GDM1 (cell line): Measurements from ENCODE around the gene KCNA2.

Experiments
- DNase-seq: peaks from one replicate; lab custom pipeline; 2025; lab: John Stamatoyannopoulos, UW

The KCNA2 gene

DNA sequence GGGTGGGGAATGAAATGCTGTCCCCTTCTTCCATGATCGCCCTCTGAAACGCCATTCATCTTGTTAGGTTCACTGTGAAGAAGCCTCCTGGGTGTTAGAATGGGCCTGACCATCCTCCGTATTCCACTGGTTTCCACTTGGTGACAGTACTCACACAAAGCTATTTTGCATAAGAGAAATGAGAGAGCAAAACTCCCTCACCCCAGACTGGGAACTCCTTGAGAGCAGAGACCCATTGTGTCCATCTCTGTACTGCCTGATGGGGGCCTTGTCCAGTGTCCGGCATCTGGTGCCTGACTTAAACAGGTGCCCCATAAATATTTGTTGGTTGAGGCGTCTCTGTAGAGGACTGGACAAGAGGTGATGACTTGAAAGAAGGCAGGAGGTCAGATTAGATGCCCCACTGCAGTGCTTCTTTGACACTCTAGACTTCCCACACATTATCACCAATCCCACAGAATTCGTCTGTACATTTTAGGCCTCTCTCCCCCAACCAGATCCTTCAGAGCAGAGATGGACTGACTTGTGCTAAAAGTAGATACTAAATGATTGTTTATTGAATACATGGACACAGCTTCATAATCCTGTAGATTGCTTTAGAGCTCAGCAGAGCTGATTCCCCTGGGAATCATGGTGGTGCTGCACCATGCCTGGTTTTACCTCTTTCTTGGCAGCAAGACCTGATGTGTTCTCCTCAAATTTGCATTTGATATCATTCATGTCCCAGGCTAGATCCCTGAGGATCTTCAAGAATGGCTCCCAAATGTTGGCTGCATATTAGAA, 22.4 kb upstream of the KCNA2 start:
- no peak for DNase-seq

DNA sequence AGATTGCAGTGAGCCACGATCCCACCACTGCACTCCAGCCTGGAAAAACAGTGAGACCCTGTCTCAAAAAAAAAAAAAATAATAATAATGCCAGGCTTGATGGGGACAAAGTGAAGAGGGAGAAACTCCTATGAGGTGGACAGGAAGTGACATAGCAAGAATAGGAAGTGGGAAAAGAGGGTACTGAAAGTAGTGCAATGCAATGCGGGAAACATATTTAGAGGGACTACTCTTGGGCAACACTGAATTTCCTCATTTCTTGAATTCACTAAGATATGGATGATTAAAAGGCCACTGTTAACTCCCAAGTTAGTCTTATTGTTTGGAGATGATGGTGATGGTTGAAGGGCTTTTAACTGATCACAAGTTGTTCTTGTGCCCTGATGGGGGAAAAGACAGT, 21.6 kb upstream of the KCNA2 start:
- DNase-seq = no peak

DNA sequence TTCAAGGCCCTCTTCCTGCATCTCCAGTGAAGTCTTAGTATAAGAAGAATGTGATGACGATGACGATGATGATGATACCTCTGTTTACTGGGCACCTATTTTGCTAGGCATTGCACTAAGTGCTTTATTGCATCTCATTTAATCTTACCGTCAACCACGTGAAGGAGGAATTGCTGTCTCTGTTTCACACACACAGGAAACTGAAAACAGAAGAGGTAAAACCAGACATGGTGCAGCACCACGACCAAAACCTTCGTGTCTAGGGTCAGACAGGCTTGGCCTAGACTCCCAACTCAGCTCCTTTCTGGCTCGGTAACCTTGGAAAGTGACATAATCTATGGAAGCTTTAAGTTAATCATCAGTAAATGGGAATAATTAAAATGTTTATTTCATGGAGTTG, 20.7 kb upstream of the KCNA2 start:
- no peak for DNase-seq

DNA sequence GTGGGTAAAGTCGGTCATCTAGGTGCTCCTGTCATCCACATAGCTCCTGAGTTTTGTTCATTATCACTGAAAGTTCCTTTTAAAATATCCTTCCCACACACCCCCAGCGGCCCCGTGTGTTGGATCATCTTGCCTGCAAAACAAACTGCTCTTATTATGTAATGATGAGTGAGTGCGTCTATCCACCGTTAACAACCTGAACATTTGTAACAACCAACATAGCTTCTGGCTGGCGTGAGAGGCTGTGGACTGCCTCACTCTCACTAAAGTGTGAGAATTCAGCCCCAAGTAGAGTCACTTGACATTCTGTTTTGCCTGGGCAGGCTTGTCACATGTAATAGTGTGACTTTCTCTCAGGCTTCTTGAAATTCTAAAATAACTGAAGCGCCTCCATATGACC, 14.5 kb upstream of the KCNA2 start:
- DNase-seq = no peak

DNA sequence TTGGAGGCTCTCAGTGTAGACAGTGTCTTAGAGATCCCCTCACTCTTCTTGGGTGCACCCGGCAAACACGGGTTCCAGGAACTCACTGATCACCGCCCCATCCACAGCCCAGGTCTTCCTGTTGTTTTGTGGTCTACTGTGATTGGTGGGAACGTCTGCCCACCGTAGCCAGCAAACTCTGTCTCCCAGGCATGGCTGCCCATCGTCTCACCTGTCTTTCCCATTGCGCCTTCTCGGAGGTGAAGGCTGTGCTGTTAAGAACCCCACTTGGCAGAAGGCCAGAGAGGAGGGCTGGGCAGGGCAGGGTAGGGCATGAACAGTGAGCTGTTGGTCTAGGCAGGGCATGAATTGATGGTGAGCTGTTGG, 14.1 kb upstream of the KCNA2 start:
- no peak for DNase-seq

DNA sequence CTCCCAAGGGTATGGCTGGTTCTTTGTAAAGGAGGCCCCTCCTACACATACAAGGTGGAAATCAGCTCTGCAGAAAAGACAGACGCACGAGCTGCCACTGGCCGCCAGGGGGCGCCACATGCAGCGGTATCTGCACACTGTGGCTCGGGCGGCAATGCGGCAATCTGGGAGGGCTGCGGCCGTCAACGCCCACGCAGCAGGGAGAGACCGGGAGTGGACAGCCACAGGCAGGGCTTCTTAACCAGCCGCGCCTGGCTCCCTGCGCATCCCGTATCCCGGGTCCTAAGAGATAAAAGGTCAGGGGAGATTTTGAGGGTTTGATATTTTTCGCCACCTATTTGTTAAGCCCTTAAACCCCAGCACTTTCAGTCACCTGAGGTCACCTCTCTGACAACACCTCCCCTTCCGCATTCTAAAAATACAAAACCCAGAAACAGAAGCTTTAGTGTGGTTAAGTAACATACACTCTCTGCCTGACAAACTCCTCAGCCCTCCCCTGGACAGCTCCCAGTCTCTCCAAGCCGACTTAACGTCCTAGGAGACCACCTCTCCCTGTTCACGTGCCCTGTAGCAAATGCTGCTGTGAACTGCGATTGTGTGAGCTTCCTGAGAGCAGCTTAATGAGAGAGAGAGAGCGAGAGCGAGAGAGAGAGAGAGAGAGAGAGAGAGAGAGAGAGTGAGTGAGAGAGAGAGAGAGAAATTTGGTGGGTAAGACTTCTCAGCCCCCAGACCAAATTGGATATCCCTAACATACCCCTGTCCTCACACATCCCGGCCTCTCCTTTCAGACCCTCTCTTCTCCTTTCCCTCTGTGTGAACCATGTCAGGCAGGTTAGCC, 13.5 kb upstream of the KCNA2 start:
- DNase-seq = peak; percentile 50

DNA sequence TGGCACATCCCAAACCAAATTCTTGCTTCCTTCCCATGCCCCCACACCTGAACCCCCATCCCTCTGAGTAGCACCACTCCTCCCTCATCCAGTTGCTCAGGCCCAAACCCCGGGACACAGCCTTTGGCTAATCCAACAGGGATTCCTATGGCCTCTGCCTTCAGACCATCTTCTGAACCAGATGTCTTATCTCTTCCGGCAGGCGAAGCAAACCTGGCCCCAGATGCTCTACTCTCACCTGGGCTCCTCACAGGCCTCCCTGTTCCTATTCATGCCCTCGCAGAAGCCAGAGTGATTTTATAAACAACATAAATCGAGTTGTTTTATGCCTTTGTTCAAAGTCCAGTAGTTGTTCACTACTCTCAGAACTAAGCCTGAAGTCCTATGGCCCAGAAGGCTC, 12.5 kb upstream of the KCNA2 start:
- DNase-seq = no peak

DNA sequence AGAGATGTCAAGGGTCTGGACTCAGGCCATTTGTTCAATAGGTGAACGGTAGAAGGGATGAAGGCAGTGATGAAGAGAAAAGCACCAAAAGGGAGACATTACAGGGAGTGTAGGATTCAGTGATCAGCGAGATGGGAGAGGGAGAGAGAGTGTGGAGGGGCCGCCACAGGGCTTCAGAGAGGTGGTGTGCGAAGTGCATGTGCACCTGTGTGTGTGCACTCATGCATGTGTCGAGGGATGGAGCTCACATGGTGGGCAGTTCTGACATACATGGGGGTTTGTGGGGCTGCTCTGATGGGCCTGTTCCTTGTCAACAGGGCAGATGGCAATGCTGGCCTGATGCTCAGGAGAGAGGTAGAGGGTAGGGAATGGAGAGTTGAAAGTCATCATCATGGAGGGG, 11.4 kb upstream of the KCNA2 start:
- DNase-seq = no peak

DNA sequence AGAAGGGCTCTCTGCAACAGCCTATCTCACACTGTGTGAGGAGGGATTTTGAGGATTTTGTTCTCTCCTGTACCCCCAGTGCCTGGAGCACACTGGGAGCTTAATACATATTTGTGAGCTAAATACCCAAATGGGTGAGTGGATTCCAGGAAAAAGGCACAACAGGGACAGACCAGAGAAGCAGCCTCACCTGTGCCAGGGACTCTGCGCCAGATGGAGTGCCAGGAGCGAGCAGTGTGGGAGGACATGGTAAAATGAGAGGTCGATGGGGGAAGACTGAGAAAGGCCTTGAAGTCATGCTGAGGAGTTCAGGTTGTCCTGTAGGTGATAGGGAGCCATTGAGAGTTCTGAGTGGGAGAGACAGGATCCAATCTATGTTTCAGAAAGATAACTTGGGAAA, 11.0 kb upstream of the KCNA2 start:
- DNase-seq = no peak

DNA sequence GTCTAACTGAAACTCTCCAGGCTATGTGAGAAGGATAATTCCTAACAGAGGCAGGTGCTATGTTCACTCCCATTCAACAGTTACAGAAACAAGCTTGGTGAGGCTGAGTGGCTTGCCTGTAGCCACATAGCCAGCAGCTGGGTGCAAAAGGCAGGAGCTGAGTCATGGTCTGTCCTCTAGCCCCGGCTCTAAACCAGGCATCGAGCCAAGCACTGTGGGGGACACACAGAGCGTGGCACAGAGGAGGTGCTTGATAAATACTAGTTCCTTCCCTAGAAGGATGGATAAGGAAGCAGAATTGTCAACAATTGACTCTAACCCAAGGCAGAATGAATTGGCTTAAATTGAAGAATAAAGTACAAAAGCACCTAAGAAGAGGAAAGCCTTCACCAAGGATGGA, 10.4 kb upstream of the KCNA2 start:
- DNase-seq = peak; percentile 56

DNA sequence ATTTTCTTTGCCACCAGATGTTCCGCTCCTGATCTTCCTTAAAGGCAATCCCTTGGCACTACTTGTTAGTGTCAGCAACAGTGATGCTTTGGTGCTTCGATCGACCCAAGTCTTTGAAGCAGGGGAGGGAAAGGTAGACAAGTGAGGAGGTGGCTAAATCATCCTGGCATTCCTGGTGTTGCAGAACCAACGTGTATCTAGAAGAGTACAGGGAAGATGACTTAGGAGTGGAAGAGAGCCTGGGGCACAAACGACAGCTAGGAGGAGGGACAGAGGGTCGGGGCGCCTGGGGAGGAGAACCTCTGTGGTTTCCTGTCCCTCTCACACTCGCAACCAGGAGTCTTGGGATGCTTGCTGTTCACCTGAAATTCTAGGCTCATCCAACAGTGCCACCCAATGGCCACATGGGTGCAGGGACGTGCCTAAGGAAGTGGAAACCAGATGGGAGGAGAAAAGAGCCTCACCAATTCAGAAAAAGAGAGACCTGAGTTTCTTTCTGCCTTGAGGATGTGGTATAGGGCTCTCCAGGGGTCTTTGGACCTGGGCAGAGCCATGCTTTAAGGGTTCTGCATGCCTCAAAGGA, 9.5 kb upstream of the KCNA2 start:
- peak; percentile 45 for DNase-seq

DNA sequence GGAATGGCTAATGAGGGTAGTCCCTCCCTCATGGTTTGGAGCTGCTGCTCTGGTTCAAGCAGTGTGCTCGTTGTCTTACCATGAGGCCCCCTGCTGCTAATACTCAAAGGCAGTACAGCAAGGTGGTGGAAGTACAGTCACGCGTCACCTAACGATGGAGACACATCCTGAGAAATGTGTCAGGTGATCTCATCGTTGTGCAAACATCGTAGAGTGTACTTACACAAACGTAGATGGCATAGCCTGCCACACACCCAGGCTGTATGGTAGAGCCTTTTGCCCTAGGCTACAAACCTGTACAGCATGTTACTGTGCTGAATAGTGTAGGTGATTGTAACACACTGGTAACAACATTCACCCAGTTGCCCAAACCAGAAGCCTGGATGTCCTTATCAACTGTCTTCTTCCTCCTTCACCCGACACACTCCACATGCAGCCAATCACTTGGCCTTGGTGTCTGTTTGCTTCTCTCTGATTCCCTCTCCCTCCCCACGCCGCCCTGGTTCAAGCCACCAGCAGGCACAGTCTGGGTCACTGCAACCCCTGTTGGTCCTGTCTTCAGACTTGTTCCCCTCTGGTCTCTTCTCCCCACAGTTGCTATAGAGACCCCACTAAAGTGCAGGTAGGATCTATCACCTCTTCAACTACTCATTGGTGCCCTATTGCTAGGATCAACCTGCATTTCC, 6.0 kb upstream of the KCNA2 start:
- DNase-seq = no peak

DNA sequence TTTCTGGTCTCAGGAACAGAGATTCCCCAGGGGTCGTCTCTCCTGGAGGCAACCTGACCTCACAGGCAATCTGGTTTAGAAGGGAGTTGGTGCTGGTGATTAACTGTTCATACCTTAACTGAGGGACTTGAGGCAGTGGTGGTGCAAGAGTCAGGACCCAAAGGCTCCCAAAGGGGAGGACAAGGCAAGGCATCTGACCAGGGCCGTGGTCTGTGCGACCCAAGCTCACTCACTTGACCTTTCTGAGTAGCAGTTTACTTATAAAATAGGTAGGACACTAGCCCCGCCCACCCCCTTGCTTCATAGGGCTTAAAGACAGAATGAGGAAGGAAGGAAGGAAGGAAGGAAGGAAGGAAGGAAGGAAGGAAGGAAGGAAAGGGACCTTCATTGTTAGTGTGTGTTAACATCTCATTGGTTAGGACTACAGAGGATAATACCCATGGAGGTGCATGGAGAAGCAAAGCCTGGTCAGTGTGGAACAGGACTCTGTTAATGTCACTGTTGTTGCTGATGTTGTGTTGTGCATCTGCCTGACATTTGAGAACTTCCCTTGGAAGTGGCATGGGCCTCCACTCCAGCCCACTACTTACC, 4.6 kb upstream of the KCNA2 start:
- DNase-seq = no peak

DNA sequence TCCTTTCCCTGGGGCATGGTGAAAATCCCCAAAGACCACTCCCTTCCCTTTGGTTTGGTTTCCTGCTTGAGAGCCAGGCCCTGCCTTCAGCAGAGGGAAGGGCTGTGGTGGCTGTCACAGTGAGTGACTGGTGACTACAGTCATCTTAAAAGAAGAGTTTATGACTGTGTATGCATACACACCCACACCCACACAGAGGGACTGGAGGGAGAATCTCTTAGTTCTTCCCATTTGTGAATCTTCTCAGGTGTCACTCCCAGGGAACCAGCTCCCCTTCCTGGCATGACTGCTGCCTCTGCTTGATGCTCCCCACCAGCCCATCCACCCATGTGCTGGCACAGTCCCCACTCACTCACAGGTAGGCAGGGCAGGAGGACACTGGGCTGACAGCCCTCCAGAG, 3.9 kb upstream of the KCNA2 start:
- DNase-seq = no peak

DNA sequence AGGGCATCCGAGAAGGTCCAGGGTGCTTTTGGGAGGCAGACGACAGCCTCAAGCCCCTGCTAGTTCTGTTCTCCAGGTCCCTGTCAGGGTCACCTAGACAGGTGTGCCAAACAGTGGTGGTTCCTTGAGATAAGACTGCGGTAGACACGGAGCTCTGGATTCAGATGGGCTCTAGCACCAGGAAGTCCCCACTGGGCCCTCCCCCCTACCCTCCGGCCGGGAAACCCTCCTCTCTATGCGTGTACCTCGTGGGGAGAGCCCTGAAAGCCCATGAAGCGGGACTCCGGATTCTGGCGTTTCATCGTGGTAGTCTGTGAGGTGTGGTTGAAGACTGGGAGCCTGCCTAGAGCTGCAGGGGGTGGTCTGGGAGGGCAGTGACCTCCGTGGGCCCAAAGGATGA, 2.1 kb upstream of the KCNA2 start:
- DNase-seq = no peak

DNA sequence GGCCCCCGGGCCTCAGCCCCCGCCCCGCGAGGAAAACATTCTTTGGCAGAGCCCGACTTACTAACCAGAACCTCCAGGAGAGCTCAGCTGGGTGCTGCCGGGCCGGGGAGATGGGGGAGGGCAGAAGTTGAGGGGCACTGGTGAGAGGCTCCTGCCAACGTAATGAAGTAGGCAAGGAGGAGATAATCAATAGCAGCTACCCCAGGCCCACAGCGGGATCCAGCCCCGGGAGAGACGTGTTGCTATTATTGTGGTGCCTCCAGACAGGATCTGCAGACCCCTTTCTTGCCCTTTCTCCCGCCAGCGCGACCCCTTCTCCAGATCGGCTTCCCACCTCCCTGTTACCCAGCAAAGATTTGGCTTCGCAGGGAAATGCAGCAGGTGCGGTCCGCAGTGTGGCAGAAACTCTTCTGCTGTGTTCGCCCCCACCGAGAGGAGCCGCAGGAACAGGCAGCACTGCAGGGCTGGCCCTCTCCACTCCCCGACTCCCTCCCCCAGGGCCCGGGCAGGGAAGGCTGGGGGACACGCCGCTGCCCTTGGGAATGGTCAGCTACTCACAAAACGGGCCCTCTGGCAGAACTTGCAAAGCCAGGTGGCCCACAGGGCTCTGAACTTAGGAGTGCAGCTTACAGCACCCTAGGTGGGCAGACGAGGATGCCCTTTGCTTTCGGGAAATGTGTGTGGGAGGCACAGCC, 1.5 kb upstream of the KCNA2 start:
- DNase-seq = no peak

DNA sequence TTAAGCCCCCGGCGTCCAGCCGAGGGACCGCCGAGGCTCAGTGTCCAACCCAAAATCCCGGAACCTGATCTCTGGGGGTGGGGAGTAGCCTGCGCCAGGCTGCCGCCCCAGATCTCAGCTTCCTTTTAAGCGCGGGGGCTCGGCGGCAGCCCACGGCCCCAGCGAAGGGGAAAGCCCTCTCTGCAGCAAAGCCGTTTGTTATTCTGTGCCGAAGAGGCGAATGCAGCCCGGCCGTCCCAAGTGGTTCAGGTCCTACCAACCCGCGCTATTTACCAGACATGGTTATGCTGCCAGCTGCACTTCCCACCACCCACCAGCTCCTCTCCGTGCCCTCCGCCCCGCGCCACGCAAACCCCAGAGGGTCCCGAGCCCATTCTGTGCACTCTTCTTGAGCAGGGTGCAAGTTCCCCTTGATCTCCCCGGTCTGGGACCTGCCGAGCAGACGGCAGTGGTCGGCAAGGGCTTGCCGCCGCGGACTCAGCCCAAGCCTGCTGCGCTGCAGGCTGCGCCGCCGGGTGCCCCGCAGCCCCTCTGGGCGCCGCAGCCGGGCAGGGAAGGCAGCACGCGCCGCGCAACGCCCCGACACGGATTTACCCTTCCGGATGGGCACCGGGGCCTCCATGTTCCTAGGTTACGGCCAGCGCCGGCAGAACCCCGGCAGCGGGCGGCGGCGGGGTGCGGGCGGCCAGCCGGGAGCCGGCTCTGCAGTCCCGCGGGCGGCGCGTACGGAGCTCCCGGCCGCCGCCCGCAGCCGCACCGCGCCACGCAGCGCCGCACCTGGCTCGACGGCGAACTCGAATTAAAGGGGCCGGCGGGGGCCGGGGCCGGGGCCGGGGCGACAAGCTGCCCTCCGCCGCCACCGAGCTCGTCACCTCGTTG, 738 bp upstream of the KCNA2 start:
- DNase-seq = no peak

DNA sequence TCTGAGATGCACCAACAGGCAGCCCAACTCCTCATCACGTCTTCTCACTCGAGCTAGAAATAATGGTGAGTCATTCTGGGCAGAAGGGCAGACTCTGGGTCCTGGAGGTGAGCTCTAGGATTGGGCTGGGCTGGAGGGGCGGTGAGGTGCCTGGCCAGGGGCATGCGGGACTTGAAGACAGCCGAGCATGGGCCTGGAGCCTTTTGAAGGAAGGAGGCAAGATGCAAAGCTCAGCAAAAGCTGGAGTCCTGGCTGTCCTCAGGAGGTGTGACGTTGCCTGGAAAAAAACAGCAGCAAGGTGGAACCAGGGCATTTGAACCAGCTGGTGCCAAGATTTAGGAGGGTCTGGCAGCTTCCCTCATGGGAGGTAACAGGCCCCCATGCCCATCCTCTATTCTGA, 712 bp downstream of the KCNA2 start:
- DNase-seq = no peak

DNA sequence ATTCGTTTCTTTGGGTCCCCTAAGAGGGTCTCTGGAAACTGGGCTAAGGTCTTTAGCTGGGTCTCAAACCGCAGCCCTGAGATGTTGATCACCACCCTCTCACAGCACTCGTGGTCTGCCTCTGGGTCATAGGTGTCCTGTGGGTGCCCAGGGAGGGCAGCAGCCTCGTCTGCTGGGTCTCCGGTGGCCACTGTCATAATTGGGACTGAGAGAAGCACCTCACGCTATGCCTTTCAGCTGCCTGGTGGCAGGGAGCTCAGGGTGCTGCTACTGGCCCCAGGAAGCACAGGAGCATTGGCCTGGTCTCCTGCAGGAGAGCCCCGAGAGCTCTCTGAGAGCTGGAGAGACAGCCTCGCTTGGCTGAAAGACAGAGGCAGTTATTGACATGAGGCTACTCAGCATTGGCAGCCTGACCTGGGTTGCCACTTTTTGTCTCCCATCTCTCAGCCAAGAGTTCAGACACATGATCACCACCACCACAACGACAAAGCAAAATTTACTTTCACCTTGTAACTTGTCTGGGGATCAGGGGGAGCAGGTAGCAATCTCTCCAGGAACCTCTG, 1.5 kb downstream of the KCNA2 start:
- no peak for DNase-seq

DNA sequence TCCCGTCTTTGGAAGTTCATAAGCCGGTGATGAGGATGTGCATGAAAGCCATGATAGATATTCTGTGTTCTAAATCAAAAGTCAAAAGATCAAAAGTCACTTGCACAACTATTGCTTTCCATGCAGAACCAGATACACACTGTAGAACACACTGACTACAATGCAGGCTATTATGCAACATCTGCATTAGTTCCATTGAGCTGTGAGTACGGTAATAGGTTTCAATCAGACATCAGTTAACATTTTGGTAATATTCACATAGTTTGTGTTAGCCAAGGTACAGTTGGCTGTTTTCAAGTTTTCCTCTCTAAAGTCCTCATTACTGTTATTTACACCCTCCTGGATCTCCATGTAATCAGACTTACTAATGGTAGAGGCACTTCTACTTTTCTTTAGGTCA, 3.1 kb downstream of the KCNA2 start:
- DNase-seq = no peak
